GM12892 (cell line): ENCODE data around the gene TMEM120B.

Experiments
- POLR2A ChIP-seq: IDR thresholded peaks from 2 replicates; pipeline ENCODE4 v1.6.1; 2011; ENCODE audit warnings: low read depth, low read length, control low read depth
- POLR2AphosphoS5 ChIP-seq: IDR thresholded peaks from 2 replicates; pipeline ENCODE4 v1.6.1; 2011; ENCODE audit warnings: low read depth, low read length, control low read depth
- TAF1 ChIP-seq: IDR thresholded peaks from 2 replicates; pipeline ENCODE4 v1.6.1; 2011; ENCODE audit warnings: low read depth, mild to moderate bottlenecking, control low read depth, low read length, borderline replicate concordance

- no peak for TF ChIP-seq POLR2A
- TF ChIP-seq POLR2AphosphoS5 = no peak
- TF ChIP-seq TAF1 = no peak
These were observed 67.9 kb downstream of the TMEM120B start for GRCh38 chr12:121780429-121780828.
